Brain microvascular endothelial cell (primary cell): ENCODE results near the gene NXNL2.

Experiments
- DNase-seq: peaks from one replicate; pipeline ENCODE4 v3.0.0-alpha.2; 2020
- H3K27ac ChIP-seq: fragments of 250-450 bp; sonication (Bioruptor Pico); 2 replicates; pipeline ENCODE4 v1.5.1; 2020; ENCODE audit warnings: mild to moderate bottlenecking, moderate library complexity
- H3K27me3 ChIP-seq: fragments of 250-450 bp; sonication (Bioruptor Pico); replicated peaks from 2 replicates; pipeline ENCODE4 v1.5.1; 2020; ENCODE audit warnings: mild to moderate bottlenecking
- H3K36me3 ChIP-seq: fragments of 250-450 bp; sonication (Bioruptor Pico); replicated peaks from 2 replicates; pipeline ENCODE4 v1.5.1; 2020; ENCODE audit warnings: mild to moderate bottlenecking
- H3K4me3 ChIP-seq: 2 replicates; pipeline ENCODE4 v1.5.1; 2011; ENCODE audit warnings: low read depth, mild to moderate bottlenecking, control low read depth, low read length, moderate library complexity
- CTCF ChIP-seq: IDR thresholded peaks from 2 replicates; pipeline ENCODE4 v1.5.1; 2011; ENCODE audit warnings: low read depth, mild to moderate bottlenecking, moderate library complexity, low read length, control low read depth, inconsistent platforms; ENCODE audit errors: missing control alignments
- in situ Hi-C: cut with HindIII; loops from 2 replicates; pipeline ENCODE4 v1.10.0; 2017; ENCODE audit warnings: low sequenced_read_pairs, low pct_ligation_motif_present

The NXNL2 gene

GRCh38 chr9:88583901-88584596 lies 49.1 kb downstream of the NXNL2 start:
- no peak overlapping the region for H3K27ac ChIP-seq
- no peak for TF ChIP-seq CTCF
- in situ Hi-C loops, result no loop called here
- no peaks in the 10 kb centered on the region for H3K36me3 ChIP-seq
- DNase-seq, result peak; percentile 7
- no peaks in the 10 kb centered on the region for H3K27me3 ChIP-seq
- no peak overlapping the region for H3K4me3 ChIP-seq

GRCh38 chr9:88585426-88585825 lies 50.4 kb downstream of the NXNL2 start:
- H3K27me3 ChIP-seq, result no peaks in the 10 kb centered on the region
- H3K36me3 ChIP-seq, result no peaks in the 10 kb centered on the region
- no peak overlapping the region for H3K27ac ChIP-seq
- no peak for DNase-seq
- no peak for TF ChIP-seq CTCF
- in situ Hi-C loops, result no loop called here
- H3K4me3 ChIP-seq, result no peak overlapping the region

- H3K4me3 ChIP-seq, result no peak overlapping the region
- in situ Hi-C loops, result no loop called here
- H3K27me3 ChIP-seq, result no peaks in the 10 kb centered on the region
- no peak overlapping the region for H3K27ac ChIP-seq
- no peaks in the 10 kb centered on the region for H3K36me3 ChIP-seq
- TF ChIP-seq CTCF, result no peak
- peak; percentile 44 for DNase-seq
These were observed 51.5 kb downstream of the NXNL2 start for GRCh38 chr9:88586452-88586851.

- in situ Hi-C loops, result no loop called here
- no peak for DNase-seq
These were observed 52.2 kb downstream of the NXNL2 start for GRCh38 chr9:88587182-88587581.

GRCh38 chr9:88587885-88588649 lies 53.1 kb downstream of the NXNL2 start:
- H3K27ac ChIP-seq, result no peak overlapping the region
- no peak for DNase-seq
- in situ Hi-C loops, result no loop called here
- H3K27me3 ChIP-seq, result no peaks in the 10 kb centered on the region
- H3K4me3 ChIP-seq, result no peak overlapping the region
- no peaks in the 10 kb centered on the region for H3K36me3 ChIP-seq
- TF ChIP-seq CTCF, result no peak

More at GRCh38 chr9:88587182-88587581, 52.2 kb downstream of the NXNL2 start:
- TF ChIP-seq CTCF, result no peak
- Histone ChIP-seq H3K27me3 (no peaks in the 10 kb centered on the region), H3K36me3 (no peaks in the 10 kb centered on the region), H3K4me3 (no peak overlapping the region), H3K27ac (no peak overlapping the region)
